K562 (cell line): ENCODE results near the gene PXN. TPM values are rescaled to one million over a fixed set of nuclear protein-coding genes. Genes with fewer than 3 reads are reported as not detected.
A peak's percentile ranks its signal among the peaks of the same experiment; 100 is the strongest.

ENCODE experiments used
- ARID1B ChIP-seq: fragments of 450-650 bp; IDR thresholded peaks from 2 replicates; pipeline ENCODE4 v1.6.1; 2016; ENCODE audit warnings: antibody characterized with exemption, mild to moderate bottlenecking, inconsistent platforms
- BRCA1 ChIP-seq, 2 experiments: fragments of 450-650 bp in 1 of 2; sonication (generic) in 1 of 2; formaldehyde crosslinking in 1 of 2; IDR thresholded peaks; 2 replicates each; pipeline versions ENCODE4 v1.5.0 to v1.6.1; 2017 to 2020; ENCODE audit warnings: mild to moderate bottlenecking in 1 of 2, missing genetic modification reagents in 1 of 2
- BRF1 ChIP-seq: IDR thresholded peaks from 3 replicates; pipeline ENCODE4 v1.6.1; 2011; ENCODE audit warnings: borderline replicate concordance, mild to moderate bottlenecking; ENCODE audit not compliant: insufficient read length; ENCODE audit errors: extremely low read depth
- CREB1 ChIP-seq, 2 experiments: sonication (generic) in 1 of 2; formaldehyde crosslinking in 1 of 2; IDR thresholded peaks; 2 replicates each; pipeline versions ENCODE4 v1.6.1 to v1.8.0; 2012 to 2022; ENCODE audit warnings: inconsistent platforms in 1 of 2, mild to moderate bottlenecking in 1 of 2, missing genetic modification reagents in 1 of 2, moderate library complexity in 1 of 2
- GATAD2A ChIP-seq: fragments of 450-650 bp; IDR thresholded peaks from 2 replicates; pipeline ENCODE4 v1.6.1; 2017
- GATAD2B ChIP-seq: fragments of 450-650 bp; IDR thresholded peaks from 2 replicates; pipeline ENCODE4 v1.6.1; 2017; ENCODE audit warnings: mild to moderate bottlenecking, borderline replicate concordance
- GTF2E2 ChIP-seq: fragments of 200-800 bp; sonication (Bioruptor generic); IDR thresholded peaks from 2 replicates; pipeline ENCODE4 v1.6.1; 2016; ENCODE audit warnings: missing genetic modification characterization, missing compliant biosample characterization
- HNRNPLL ChIP-seq: fragments of 200-400 bp; formaldehyde crosslinking; IDR thresholded peaks from 2 replicates; pipeline ENCODE4 v1.6.1; 2017; ENCODE audit warnings: low read length, low read depth, mild to moderate bottlenecking; ENCODE audit not compliant: poor library complexity, severe bottlenecking
- MEIS2 ChIP-seq: fragments of 450-650 bp; IDR thresholded peaks from 2 replicates; pipeline ENCODE4 v1.6.1; 2014; ENCODE audit warnings: mild to moderate bottlenecking; ENCODE audit not compliant: partially characterized antibody
- NRF1 ChIP-seq, 2 experiments: fragments of 450-650 bp; IDR thresholded peaks in 1 of 2; conservative IDR thresholded peaks in 1 of 2; 2 replicates each; pipeline ENCODE4 v1.6.1; 2014; ENCODE audit warnings: mild to moderate bottlenecking in 2 of 2
- POLR2A ChIP-seq: fragments of 450-650 bp; conservative IDR thresholded peaks from 2 replicates; pipeline ENCODE4 v1.6.1; 2016
- RNF2 ChIP-seq: sonication (generic); IDR thresholded peaks from 2 replicates; pipeline ENCODE4 v1.6.1; 2016
- ZC3H11A ChIP-seq: IDR thresholded peaks from 2 replicates; pipeline ENCODE4 v1.6.1; 2012; ENCODE audit warnings: low read depth, low read length, improper control_type of control experiment
- ZNF23 ChIP-seq: fragments of 250-450 bp; sonication (Bioruptor Pico); IDR thresholded peaks from 2 replicates; pipeline ENCODE4 v1.4.0; 2020; ENCODE audit warnings: mild to moderate bottlenecking
- ZNF253 ChIP-seq: fragments of 250-450 bp; sonication (Bioruptor Pico); conservative IDR thresholded peaks from 2 replicates; pipeline ENCODE4 v1.6.1; 2021; ENCODE audit warnings: mild to moderate bottlenecking
- ZNF644 ChIP-seq: fragments of 200-800 bp; sonication (Bioruptor generic); IDR thresholded peaks from 2 replicates; pipeline ENCODE4 v1.6.1; 2016; ENCODE audit warnings: low read depth, missing genetic modification characterization, missing compliant biosample characterization
- ZNF764 ChIP-seq: fragments of 250-450 bp; sonication (Bioruptor Pico); IDR thresholded peaks from 2 replicates; pipeline ENCODE4 v1.4.0; 2020; ENCODE audit warnings: low read depth, mild to moderate bottlenecking, moderate library complexity
- ZNF766 ChIP-seq: fragments of 200-800 bp; sonication (Bioruptor generic); conservative IDR thresholded peaks from 2 replicates; pipeline ENCODE4 v1.6.1; 2016; ENCODE audit warnings: missing genetic modification characterization, missing compliant biosample characterization
- ZNF830 ChIP-seq: fragments of 250-450 bp; sonication (Bioruptor Pico); IDR thresholded peaks from 2 replicates; pipeline ENCODE4 v1.5.0; 2021; ENCODE audit warnings: mild to moderate bottlenecking
- polyA plus RNA-seq, 8 experiments: library from polyadenylated mRNA; depleted of rRNA in 4 of 8; stranded (reverse) in 5 of 8; unstranded in 3 of 8; fragments of >200 nt; fragmentation: Nextera tagmentation in 2 of 8; fragmentation: Illumina TruSeq in 1 of 8; extraction: Ambion mirVana in 2 of 8; extraction: Trizol in 1 of 8; gene quantifications; 2 replicates each; pipeline versions ENCODE4 v1.2.1 to v1.2.3, GENCODE V29; 2011 to 2014; ENCODE audit warnings: inconsistent platforms in 1 of 8, missing spikeins in 1 of 8
- total RNA-seq, 7 experiments: library from RNA; depleted of rRNA in 6 of 7; stranded (reverse); fragments of >200 nt in 6 of 7; fragmentation: Illumina TruSeq in 2 of 7; extraction: Trizol in 2 of 7; gene quantifications; 2 replicates each; pipeline versions ENCODE4 v1.2.1 to v1.2.3, GENCODE V29; 2011 to 2021; ENCODE audit warnings: low replicate concordance in 1 of 7
- TF ChIP-seq, protein P1 (sequence below): sonication (generic); formaldehyde crosslinking; IDR thresholded peaks from 2 replicates; pipeline ENCODE4 v1.5.0; 2020; ENCODE audit warnings: missing genetic modification reagents
- TF ChIP-seq, protein P2 (sequence below): fragments of 450-650 bp; formaldehyde crosslinking; conservative IDR thresholded peaks from 2 replicates; pipeline ENCODE4 v1.4.0; 2022; ENCODE audit warnings: mild to moderate bottlenecking, missing genetic modification characterization
- TF ChIP-seq, protein P3 (sequence below), 3 experiments: fragments of 200-800 bp in 1 of 3; fragments of 250-450 bp in 1 of 3; fragments of 450-650 bp in 1 of 3; sonication (Bioruptor Pico) in 1 of 3; sonication (Bioruptor generic) in 1 of 3; formaldehyde crosslinking in 1 of 3; IDR thresholded peaks; 2 replicates each; pipeline versions ENCODE4 v1.6.1 to v1.8.0; 2016 to 2022; ENCODE audit warnings: mild to moderate bottlenecking in 2 of 3, missing genetic modification characterization in 2 of 3, missing compliant biosample characterization in 1 of 3, moderate library complexity in 1 of 3
- TF ChIP-seq, protein P4 (sequence below): fragments of 450-650 bp; formaldehyde crosslinking; IDR thresholded peaks from 2 replicates; pipeline ENCODE4 v1.4.0; 2020; ENCODE audit warnings: mild to moderate bottlenecking

PXN gene
- total and polyA plus RNA-seq, 9 of the 15 experiments (the other 6 are each of a cell fraction or from before 2014, with no cell fraction given): 4.0 to 74.1 (median 18.6) TPM

DNA sequence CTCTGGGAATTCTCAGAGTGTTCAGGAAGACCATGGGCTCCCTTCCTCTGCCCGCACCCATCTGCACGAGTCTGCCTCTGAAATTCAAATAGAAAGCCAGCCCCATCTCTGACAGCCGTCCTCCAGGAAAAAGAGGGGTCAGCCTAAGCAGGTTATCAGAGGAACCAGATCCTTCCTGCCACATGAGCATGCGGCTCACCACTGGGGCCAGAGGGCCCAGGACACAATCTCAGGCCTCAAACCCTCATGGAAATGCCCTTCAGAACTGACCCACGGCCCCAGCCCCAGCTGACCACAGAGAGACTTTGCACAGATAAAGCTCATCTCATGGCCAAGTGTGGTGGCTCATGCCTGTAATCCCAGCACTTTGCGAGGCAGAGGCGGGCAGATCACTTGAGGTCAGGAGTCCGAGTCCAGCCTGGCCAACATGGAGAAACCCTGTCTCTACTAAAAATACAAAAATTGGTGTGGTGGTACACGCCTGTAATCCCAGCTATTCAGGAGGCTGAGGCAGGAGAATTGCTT, 23.2 kb downstream of the PXN start (continued):
- TF ChIP-seq POLR2A (no peak), ZNF764 (CRISPR knock-in tag) (no peak), NRF1 (conservative IDR thresholded peaks at IDR 0.05 in 1 of 2, IDR thresholded peaks at IDR 0.05 in 1 of 2) (peak; percentile 79 to 81), MEIS2 (peak; percentile 75), GTF2E2 (tag) (no peak), ZNF644 (tag) (peak; percentile 84; the same call in 1 of the 2 replicates), ZNF830 (no peak), RNF2 (peak; percentile 97), ZNF253 (CRISPR knock-in tag) (no peak), ZC3H11A (no peak), BRCA1 (IDR thresholded peaks at IDR 0.05) (no peak), BRCA1 (CRISPR knock-in tag; IDR thresholded peaks at IDR 0.05) (no peak), ARID1B (peak; percentile 97), GATAD2A (peak; percentile 72; the same call in 1 of the 2 replicates), HNRNPLL (no peak), BRF1 (no peak), ZNF766 (CRISPR knock-in tag) (peak; percentile 79), ZNF23 (no peak), GATAD2B (peak; percentile 88; the same call in 1 of the 2 replicates), CREB1 (IDR thresholded peaks at IDR 0.05) (peak; percentile 38; the same call in 1 of the 2 replicates), CREB1 (CRISPR knock-in tag; IDR thresholded peaks at IDR 0.05) (peak; percentile 54; the same call in 1 of the 2 replicates)
- TF ChIP-seq, protein P1, sequence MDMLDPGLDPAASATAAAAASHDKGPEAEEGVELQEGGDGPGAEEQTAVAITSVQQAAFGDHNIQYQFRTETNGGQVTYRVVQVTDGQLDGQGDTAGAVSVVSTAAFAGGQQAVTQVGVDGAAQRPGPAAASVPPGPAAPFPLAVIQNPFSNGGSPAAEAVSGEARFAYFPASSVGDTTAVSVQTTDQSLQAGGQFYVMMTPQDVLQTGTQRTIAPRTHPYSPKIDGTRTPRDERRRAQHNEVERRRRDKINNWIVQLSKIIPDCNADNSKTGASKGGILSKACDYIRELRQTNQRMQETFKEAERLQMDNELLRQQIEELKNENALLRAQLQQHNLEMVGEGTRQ (CRISPR knock-in tag): no peak
- TF ChIP-seq, protein P2, sequence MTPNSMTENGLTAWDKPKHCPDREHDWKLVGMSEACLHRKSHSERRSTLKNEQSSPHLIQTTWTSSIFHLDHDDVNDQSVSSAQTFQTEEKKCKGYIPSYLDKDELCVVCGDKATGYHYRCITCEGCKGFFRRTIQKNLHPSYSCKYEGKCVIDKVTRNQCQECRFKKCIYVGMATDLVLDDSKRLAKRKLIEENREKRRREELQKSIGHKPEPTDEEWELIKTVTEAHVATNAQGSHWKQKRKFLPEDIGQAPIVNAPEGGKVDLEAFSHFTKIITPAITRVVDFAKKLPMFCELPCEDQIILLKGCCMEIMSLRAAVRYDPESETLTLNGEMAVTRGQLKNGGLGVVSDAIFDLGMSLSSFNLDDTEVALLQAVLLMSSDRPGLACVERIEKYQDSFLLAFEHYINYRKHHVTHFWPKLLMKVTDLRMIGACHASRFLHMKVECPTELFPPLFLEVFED: no peak
- TF ChIP-seq, protein P3, sequence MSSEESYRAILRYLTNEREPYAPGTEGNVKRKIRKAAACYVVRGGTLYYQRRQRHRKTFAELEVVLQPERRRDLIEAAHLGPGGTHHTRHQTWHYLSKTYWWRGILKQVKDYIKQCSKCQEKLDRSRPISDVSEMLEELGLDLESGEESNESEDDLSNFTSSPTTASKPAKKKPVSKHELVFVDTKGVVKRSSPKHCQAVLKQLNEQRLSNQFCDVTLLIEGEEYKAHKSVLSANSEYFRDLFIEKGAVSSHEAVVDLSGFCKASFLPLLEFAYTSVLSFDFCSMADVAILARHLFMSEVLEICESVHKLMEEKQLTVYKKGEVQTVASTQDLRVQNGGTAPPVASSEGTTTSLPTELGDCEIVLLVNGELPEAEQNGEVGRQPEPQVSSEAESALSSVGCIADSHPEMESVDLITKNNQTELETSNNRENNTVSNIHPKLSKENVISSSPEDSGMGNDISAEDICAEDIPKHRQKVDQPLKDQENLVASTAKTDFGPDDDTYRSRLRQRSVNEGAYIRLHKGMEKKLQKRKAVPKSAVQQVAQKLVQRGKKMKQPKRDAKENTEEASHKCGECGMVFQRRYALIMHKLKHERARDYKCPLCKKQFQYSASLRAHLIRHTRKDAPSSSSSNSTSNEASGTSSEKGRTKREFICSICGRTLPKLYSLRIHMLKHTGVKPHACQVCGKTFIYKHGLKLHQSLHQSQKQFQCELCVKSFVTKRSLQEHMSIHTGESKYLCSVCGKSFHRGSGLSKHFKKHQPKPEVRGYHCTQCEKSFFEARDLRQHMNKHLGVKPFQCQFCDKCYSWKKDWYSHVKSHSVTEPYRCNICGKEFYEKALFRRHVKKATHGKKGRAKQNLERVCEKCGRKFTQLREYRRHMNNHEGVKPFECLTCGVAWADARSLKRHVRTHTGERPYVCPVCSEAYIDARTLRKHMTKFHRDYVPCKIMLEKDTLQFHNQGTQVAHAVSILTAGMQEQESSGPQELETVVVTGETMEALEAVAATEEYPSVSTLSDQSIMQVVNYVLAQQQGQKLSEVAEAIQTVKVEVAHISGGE (CRISPR knock-in tag; IDR thresholded peaks at IDR 0.05): peak in 1 of 3 experiments; percentile 47; a peak in 2 of 6 replicates
- TF ChIP-seq, protein P4, sequence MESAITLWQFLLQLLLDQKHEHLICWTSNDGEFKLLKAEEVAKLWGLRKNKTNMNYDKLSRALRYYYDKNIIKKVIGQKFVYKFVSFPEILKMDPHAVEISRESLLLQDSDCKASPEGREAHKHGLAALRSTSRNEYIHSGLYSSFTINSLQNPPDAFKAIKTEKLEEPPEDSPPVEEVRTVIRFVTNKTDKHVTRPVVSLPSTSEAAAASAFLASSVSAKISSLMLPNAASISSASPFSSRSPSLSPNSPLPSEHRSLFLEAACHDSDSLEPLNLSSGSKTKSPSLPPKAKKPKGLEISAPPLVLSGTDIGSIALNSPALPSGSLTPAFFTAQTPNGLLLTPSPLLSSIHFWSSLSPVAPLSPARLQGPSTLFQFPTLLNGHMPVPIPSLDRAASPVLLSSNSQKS (CRISPR knock-in tag): no peak
